Ureter (tissue), 1 donor: ENCODE measurements around the gene ZMYND19. TPM values are rescaled to one million over a fixed set of nuclear protein-coding genes. Genes with fewer than 3 reads are reported as not detected.
"Not testable (repeated sequence)": the region's sequence is repeated elsewhere in the genome, so short reads cannot be mapped to it uniquely, and the experiment has no call there.

ENCODE experiments used
- DNase-seq: peaks from one replicate; pipeline ENCODE4 v3.0.0-alpha.2; 2020; ENCODE audit warnings: low spot score
- total RNA-seq: library from RNA; stranded (reverse); gene quantifications from one replicate; pipeline ENCODE4 v1.2.4, GENCODE V29; 2023
- donor health status: DM: yes; HTN: yes; CAD: no.

Gene ZMYND19
- total RNA-seq, 1 donor from 2014 or later: 26.3 TPM

- no peak for DNase-seq
Observed at GRCh38 chr9:137556069-137556838, 34.1 kb downstream of the ZMYND19 start.

DNA sequence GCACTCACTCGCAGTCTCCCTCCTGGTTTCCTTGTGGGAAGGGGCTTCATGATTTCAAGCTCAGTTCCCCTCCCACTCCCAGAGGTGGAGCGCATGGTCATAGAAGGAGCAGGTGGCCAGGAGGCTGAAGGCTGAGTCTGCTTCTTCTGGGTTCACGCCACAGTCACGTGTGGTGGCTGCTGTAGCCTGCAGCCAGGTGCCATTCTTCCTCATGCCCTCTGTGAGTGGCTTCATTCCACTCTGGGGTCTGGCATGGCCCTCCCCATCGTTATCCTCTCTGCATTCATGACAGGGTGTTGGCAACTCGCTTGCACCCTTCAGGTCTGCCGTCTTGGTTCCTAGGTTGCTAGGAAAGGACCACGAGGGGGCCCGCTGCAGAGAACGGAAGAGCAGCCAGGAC lies 35.1 kb downstream of the ZMYND19 start:
- no peak for DNase-seq

- no peak for DNase-seq
Observed at GRCh38 chr9:137554349-137554748, 36.0 kb downstream of the ZMYND19 start.

GRCh38 chr9:137553654-137554053 lies 36.7 kb downstream of the ZMYND19 start:
- not testable (repeated sequence) for DNase-seq

- no peak for DNase-seq
Observed at GRCh38 chr9:137552022-137552768, 38.1 kb downstream of the ZMYND19 start.

DNA sequence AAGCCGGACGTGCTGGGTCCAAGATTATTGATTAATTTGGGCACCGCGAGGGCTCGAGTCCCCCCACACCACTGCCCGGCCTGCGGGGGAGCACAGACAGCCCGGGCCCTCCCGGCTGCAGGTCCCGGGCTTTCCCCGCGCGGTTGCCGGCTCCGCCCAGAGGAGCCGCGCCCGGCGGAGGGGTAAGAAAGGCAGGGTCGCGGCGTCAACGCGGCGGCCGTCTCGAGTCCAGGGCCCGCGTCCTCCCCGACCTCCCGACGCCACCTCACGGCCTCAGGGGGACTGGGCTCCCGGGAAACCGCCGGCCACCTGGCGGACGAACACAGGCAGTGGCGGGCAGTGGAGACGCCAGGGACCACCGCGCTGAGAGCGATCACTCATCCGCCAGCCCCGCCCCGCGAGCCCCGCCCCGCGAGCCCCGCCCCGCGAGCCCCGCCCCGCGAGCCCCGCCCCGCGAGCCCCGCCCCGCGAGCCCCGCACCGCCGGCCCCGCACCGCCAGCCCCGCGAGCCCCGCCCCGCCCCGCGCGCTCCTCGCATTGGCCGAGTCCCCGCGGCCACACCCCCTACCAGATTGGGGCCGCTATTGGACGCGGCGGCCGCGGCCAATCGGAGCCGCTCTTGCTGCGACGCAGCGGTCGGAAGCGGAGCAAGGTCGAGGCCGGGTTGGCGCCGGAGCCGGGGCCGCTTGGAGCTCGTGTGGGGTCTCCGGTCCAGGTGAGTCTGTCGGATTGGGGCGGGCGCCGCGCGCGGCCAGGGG lies 38.9 kb downstream of the ZMYND19 start, which contains the start of gene MRPL41:
Gene MRPL41 (plus strand): TSS at position 616 of the 758 bp plus-strand sequence. CDS start 203 bp downstream, outside the sequence.
- peak; percentile 89 for DNase-seq

GRCh38 chr9:137550958-137551263 lies 39.4 kb downstream of the ZMYND19 start:
- DNase-seq: peak; percentile 59

DNA sequence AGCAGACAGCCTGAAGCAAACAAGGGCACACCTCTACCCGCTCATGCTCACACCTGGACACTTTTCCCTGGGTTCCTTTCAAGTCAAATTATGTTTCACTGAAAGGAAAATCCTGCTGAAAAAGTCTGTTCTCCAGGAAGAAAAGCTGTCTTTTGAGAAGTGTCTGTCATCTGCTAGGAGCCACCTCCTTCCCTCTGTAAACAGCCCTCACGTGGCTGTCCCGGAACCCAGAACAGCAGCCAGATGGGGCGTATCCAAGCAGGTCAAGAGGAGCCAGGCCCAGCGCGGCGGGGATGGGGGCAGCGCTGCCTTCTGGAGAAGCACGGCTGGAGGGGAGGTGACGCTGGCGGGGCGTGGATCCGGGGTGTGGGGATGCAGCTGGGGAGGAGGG lies 40.1 kb downstream of the ZMYND19 start, which contains the start of gene PNPLA7:
Gene PNPLA7 (minus strand): TSS at position 172 of the 391 bp plus-strand sequence. CDS start 205 bp downstream, outside the sequence.
- peak; percentile 92 for DNase-seq

- DNase-seq: no peak
Observed at GRCh38 chr9:137547687-137548543, 42.4 kb downstream of the ZMYND19 start.

DNA sequence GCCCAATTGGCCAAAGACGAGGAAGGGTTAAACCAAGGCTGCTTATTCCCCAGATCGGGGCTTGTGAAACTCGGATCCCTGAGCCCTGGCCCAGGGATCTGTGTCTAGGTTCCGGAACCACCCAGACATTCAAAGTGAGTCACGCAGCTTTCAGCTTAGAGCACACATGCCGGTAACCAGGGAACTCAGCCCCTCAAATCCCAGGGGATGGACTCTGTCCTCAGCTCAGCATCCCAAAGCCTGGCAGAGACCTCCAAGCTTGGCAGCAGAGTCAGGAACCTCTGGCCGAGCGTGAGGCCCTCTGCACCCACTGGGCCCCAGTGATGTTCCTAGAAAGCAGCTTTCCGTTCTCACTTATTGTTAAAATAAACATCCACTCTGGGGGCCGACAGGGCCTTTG lies 45.2 kb downstream of the ZMYND19 start:
- no peak for DNase-seq

DNA sequence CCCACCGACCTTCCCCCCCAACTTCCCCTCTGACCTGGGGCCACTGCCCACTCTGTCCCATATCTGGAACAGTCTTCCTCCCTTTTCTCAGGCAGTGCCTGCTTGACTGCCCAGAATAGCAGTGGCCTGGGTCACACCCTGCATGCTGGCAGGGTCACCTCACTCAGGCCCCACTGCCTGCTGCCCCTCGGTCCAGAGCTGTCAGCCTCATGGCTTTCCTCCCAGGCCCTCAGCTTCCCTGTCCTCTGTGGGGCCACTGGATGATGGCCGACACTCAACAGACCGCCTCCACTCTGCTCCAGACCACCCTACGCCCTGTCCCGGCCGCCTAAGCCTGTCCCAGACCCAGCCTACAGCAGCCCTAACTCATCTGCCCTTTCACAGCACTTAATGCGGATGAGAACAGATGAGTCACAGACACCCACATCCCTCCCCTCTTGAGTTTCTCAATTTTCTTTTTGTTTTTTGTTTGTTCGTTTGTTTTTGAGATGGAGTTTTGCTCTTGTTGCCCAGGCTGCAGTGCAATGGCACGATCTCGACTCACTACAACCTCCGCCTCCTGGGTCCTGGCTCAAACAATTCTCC lies 46.0 kb downstream of the ZMYND19 start:
- DNase-seq: no peak

- no peak for DNase-seq
Observed at GRCh38 chr9:137543237-137543963, 46.9 kb downstream of the ZMYND19 start.

- DNase-seq: no peak
Observed at GRCh38 chr9:137542486-137542885, 47.8 kb downstream of the ZMYND19 start.

GRCh38 chr9:137540536-137540935 lies 49.8 kb downstream of the ZMYND19 start:
- no peak for DNase-seq

GRCh38 chr9:137538058-137538457 lies 52.3 kb downstream of the ZMYND19 start:
- DNase-seq: no peak

GRCh38 chr9:137536594-137537131 lies 53.6 kb downstream of the ZMYND19 start:
- not testable (repeated sequence) for DNase-seq

DNA sequence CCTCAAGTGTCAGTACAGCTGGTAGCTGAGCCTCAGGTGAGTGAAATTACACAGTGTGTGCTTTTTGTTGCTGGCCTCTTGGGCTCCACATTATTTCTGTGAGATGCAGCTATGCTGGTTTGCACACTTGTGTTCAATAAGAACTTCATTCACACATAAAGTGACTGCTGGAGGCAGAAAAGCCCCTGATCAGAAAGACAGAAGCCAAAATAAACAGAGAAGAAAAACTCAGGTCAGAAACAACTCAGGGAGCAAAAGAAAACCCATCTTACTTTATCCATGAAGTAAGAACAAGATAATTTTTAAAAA lies 55.2 kb downstream of the ZMYND19 start:
- DNase-seq: no peak

GRCh38 chr9:137534256-137535119 lies 55.8 kb downstream of the ZMYND19 start:
- no peak for DNase-seq

DNA sequence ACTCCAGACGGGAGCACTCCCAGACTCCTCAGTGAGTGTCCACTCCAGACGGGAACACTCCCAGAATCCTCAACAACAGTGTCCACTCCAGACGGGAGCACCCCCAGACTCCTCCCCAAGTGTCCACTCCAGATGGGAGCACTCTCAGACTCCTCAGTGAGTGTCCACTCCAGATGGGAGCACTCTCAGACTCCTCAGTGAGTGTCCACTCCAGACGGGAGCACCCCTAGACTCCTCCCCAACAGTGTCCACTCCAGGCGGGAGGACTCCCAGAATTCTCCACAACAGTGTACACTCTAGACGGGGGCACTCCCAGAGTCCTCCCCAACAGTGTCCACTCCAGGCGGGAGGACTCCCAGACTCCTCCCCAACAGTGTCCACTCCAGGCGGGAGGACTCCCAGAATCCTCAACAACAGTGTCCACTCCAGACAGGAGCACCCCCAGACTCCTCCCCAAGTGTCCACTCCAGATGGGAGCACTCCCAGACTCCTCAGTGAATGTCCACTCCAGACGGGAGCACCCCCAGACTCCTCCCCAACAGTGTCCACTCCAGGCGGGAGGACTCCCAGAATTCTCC lies 57.3 kb downstream of the ZMYND19 start:
- DNase-seq: not testable (repeated sequence)
